IMR-90 (cell line): ENCODE measurements around the gene ABCA3. TPM values are rescaled to one million over a fixed set of nuclear protein-coding genes. Genes with fewer than 3 reads are reported as not detected.
"Not testable (repeated sequence)": the region's sequence is repeated elsewhere in the genome, so short reads cannot be mapped to it uniquely, and the experiment has no call there.

Experiments used
- ATAC-seq: fragments of 200-7000 bp; cut with Tn5 transposase; 2 replicates; pipeline ENCODE4 v1.9.1; 2020; ENCODE audit warnings: low read depth, mild to moderate bottlenecking, moderate library complexity
- BruUV-seq: library from RNA; stranded (reverse); fragments of 400-500 nt; replicated peaks from 2 replicates; lab custom pipeline; 2021; lab: Mats Ljungman, UMichigan
- CTCF ChIA-PET: fragments of 300-600 bp; formaldehyde crosslinking; extraction: SDS; loops from one replicate; lab custom pipeline; 2021; ENCODE audit warnings: antibody characterized with exemption; lab: Yijun Ruan, JAX
- POLR2A ChIA-PET: fragments of 300-600 bp; sonication (Branson Sonifier 250); formaldehyde crosslinking; loops from one replicate; lab custom pipeline; 2022; ENCODE audit warnings: antibody characterized with exemption; ENCODE audit not compliant: unreplicated experiment; lab: Charles Lee
- DNase-seq: peaks from one replicate; pipeline ENCODE4 v3.0.0; 2013
- H2AFZ ChIP-seq: replicated peaks from 2 replicates; pipeline ENCODE3; 2013; ENCODE audit warnings: low read length, mild to moderate bottlenecking; ENCODE audit not compliant: poor library complexity
- H2AK5ac ChIP-seq: 2 replicates; pipeline ENCODE4 v1.6.1; 2013; ENCODE audit warnings: low read depth, low read length, inconsistent platforms
- H2AK9ac ChIP-seq: replicated peaks from 2 replicates; pipeline ENCODE3; 2013; ENCODE audit warnings: mild to moderate bottlenecking, low read depth, low read length, moderate library complexity; ENCODE audit not compliant: poor library complexity
- H2BK120ac ChIP-seq: 2 replicates; pipeline ENCODE4 v1.6.1; 2013; ENCODE audit warnings: low read depth, low read length, inconsistent platforms
- H2BK15ac ChIP-seq: 3 replicates; pipeline ENCODE4 v1.6.1; 2013; ENCODE audit warnings: low read depth, low read length, inconsistent platforms
- H2BK20ac ChIP-seq: 2 replicates; pipeline ENCODE4 v1.6.1; 2013; ENCODE audit warnings: low read depth, mild to moderate bottlenecking, inconsistent platforms, low read length, moderate library complexity
- H2BK5ac ChIP-seq: 2 replicates; pipeline ENCODE4 v1.6.1; 2013; ENCODE audit warnings: mild to moderate bottlenecking, low read depth, low read length, inconsistent platforms; ENCODE audit not compliant: poor library complexity, severe bottlenecking
- H3K14ac ChIP-seq: replicated peaks from 2 replicates; pipeline ENCODE4 v1.6.1; 2013; ENCODE audit warnings: low read depth, low read length, inconsistent platforms
- H3K18ac ChIP-seq: 2 replicates; pipeline ENCODE4 v1.6.1; 2013; ENCODE audit warnings: low read depth, low read length, control low read depth
- H3K23ac ChIP-seq: 2 replicates; pipeline ENCODE4 v1.6.1; 2013; ENCODE audit warnings: low read depth, low read length, inconsistent platforms
- H3K27ac ChIP-seq: 2 replicates; pipeline ENCODE4 v1.5.1; 2013; ENCODE audit warnings: mild to moderate bottlenecking, control low read depth, low read length; ENCODE audit not compliant: insufficient read depth
- H3K27me3 ChIP-seq: 2 replicates; pipeline ENCODE4 v1.6.1; 2013; ENCODE audit warnings: low read length; ENCODE audit not compliant: control insufficient read depth, insufficient read depth
- H3K36me3 ChIP-seq: 2 replicates; pipeline ENCODE4 v1.6.1; 2013; ENCODE audit warnings: low read length, mixed read lengths; ENCODE audit not compliant: control insufficient read depth, insufficient read depth
- H3K4ac ChIP-seq: 2 replicates; pipeline ENCODE4 v1.6.1; 2013; ENCODE audit warnings: low read depth, low read length, inconsistent platforms
- H3K4me1 ChIP-seq: 2 replicates; pipeline ENCODE4 v1.6.1; 2013; ENCODE audit warnings: low read length, mixed read lengths; ENCODE audit not compliant: control insufficient read depth, insufficient read depth
- H3K4me2 ChIP-seq: 2 replicates; pipeline ENCODE4 v1.6.1; 2013; ENCODE audit warnings: low read depth, mild to moderate bottlenecking, control low read depth, low read length, moderate library complexity
- H3K4me3 ChIP-seq: 2 replicates; pipeline ENCODE4 v1.5.1; 2013; ENCODE audit warnings: low read depth, mild to moderate bottlenecking, control low read depth, low read length, moderate library complexity; ENCODE audit not compliant: insufficient read depth
- H3K56ac ChIP-seq: 2 replicates; pipeline ENCODE4 v1.6.1; 2013; ENCODE audit warnings: low read length, inconsistent platforms; ENCODE audit not compliant: insufficient read depth; ENCODE audit errors: extremely low read depth
- H3K79me1 ChIP-seq, 2 experiments: 2 replicates each; pipeline ENCODE4 v1.6.1; 2013; ENCODE audit warnings: low read length in 2 of 2, inconsistent platforms in 1 of 2, low read depth in 1 of 2
- H3K9ac ChIP-seq: 2 replicates; pipeline ENCODE4 v1.6.1; 2013; ENCODE audit warnings: low read depth, low read length, control low read depth
- H3K9me1 ChIP-seq: 2 replicates; pipeline ENCODE4 v1.6.1; 2013; ENCODE audit warnings: low read length, inconsistent platforms; ENCODE audit not compliant: insufficient read depth
- H3K9me3 ChIP-seq: 2 replicates; pipeline ENCODE4 v1.6.1; 2013; ENCODE audit warnings: low read length; ENCODE audit not compliant: control insufficient read depth, insufficient read depth
- H4K20me1 ChIP-seq: 2 replicates; pipeline ENCODE4 v1.6.1; 2013; ENCODE audit warnings: low read length, inconsistent platforms; ENCODE audit not compliant: insufficient read depth
- H4K5ac ChIP-seq: 2 replicates; pipeline ENCODE4 v1.6.1; 2013; ENCODE audit warnings: mild to moderate bottlenecking, low read depth, low read length, control low read depth
- H4K8ac ChIP-seq, 2 experiments: 2 replicates each; pipeline ENCODE4 v1.6.1; 2013; ENCODE audit warnings: low read depth in 2 of 2, low read length in 2 of 2, control low read depth in 1 of 2, inconsistent platforms in 1 of 2
- H4K91ac ChIP-seq: 2 replicates; pipeline ENCODE4 v1.6.1; 2013; ENCODE audit warnings: low read depth, low read length, inconsistent platforms; ENCODE audit not compliant: insufficient read depth
- WGBS, 2 experiments: methylation state at CpG; one replicate each; pipeline versions ENCODE4 v1.1.5 to v1.1.7; 2013; ENCODE audit warnings: missing lambda C conversion rate in 2 of 2; ENCODE audit not compliant: insufficient read length in 1 of 2; ENCODE audit errors: extremely low coverage in 2 of 2; 5-methylcytosine and 5-hydroxymethylcytosine counted together
- dilution Hi-C: fragments of 300-500 bp; cut with HindIII; formaldehyde crosslinking; loops from one replicate; pipeline ENCODE4 v1.14.3; 2018; ENCODE audit warnings: low sequenced_read_pairs; ENCODE audit not compliant: unreplicated experiment
- in situ Hi-C: fragments of 300-500 bp; cut with MboI; formaldehyde crosslinking; loops from 3 replicates; pipeline ENCODE4 v1.14.3; 2019; ENCODE audit warnings: low sequenced_read_pairs, inconsistent platforms, mixed read lengths
- intact Hi-C: fragments of 100-400 bp; cut with micrococcal nuclease; formaldehyde crosslinking; loops from 2 replicates; pipeline ENCODE4 v1.10.0; 2022
- polyA plus RNA-seq, 3 experiments: library from polyadenylated mRNA; depleted of rRNA; stranded (reverse); fragments of >200 nt; gene quantifications; 2 replicates each; pipeline ENCODE4 v1.2.3, GENCODE V29; 2012; ENCODE audit warnings: low replicate concordance in 1 of 3
- total RNA-seq: library from RNA; depleted of rRNA; stranded (reverse); fragments of >200 nt; gene quantifications from 2 replicates; pipeline ENCODE4 v1.2.3, GENCODE V29; 2012

The ABCA3 gene
- total and polyA plus RNA-seq, 2 of the 4 experiments (the other 2 are of a cell fraction): 0.18 to 0.22 TPM

DNA sequence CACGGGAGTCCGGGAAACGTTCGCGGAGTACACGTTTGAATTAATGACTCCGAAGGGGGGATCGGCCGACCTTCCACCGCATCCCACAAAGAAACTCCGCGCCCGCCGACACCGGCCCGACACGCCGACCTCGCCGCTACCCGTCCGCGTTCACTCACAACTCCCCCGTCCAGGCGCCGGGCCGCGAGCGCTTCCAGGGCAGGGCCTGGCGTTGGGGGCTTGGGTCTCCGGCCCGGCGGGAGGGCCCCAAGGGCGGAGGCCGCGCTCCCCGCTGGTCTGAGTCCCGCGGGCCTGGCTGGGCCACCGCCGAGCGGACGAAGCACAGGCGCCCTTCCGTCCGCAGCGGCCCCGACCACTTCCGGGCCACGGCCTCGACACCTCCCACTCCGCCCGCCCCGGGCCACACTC is 73.0 kb downstream of the ABCA3 start:
- Histone ChIP-seq H3K4me2 (peak overlapping the region; percentile 38), H3K27ac (peak overlapping the region; percentile 76), H2AK9ac (peak overlapping the region; percentile 98), H3K14ac (0 out of 2 replicates have a peak overlapping the region, but pooled peaks have one; percentile 62), H3K36me3 (peaks cover 19% of the 10 kb centered on the region), H3K4me3 (peak overlapping the region; percentile 60), H3K79me1 (peaks cover 9 to 55% of the 10 kb centered on the region in 2 experiments; a peak in 3 of 4 replicates), H2AK5ac (0 out of 2 replicates have a peak overlapping the region, but pooled peaks have one; percentile 63), H3K9ac (peak overlapping the region; percentile 92), H4K20me1 (peaks cover 66% of the 10 kb centered on the region), H3K9me1 (peaks cover 13% of the 10 kb centered on the region), H4K8ac (peak overlapping the region; percentile 87 to 89; a peak in 2 of 4 replicates), H2BK5ac (peak overlapping the region; percentile 97), H2AFZ (peak overlapping the region; percentile 100), H3K4ac (peak overlapping the region; percentile 83; the same call in 1 of the 2 replicates)
- CTCF ChIA-PET, H3K23ac ChIP-seq, H3K9me3 ChIP-seq, H3K18ac ChIP-seq, H4K5ac ChIP-seq, H3K56ac ChIP-seq, H2BK15ac ChIP-seq, H4K91ac ChIP-seq, H2BK20ac ChIP-seq, BruUV-seq, intact Hi-C loops, dilution Hi-C loops, H3K27me3 ChIP-seq, POLR2A ChIA-PET, H2BK120ac ChIP-seq, H3K4me1 ChIP-seq, in situ Hi-C loops, DNase-seq: not testable (repeated sequence)
- peak; percentile 70 for ATAC-seq
- 0% methylated on average over 27 of the region's 54 CpGs; no CpG with 5 or more reads in 1 of the 2 experiments for WGBS, 2 experiments
